GM21390 (cell line): Measurements from ENCODE around the gene GP5.

Source experiments
- ATAC-seq: cut with Tn5 transposase; IDR thresholded peaks from one replicate; pipeline ENCODE4 v1.9.1; 2021; ENCODE audit not compliant: unreplicated experiment

Gene GP5

DNA sequence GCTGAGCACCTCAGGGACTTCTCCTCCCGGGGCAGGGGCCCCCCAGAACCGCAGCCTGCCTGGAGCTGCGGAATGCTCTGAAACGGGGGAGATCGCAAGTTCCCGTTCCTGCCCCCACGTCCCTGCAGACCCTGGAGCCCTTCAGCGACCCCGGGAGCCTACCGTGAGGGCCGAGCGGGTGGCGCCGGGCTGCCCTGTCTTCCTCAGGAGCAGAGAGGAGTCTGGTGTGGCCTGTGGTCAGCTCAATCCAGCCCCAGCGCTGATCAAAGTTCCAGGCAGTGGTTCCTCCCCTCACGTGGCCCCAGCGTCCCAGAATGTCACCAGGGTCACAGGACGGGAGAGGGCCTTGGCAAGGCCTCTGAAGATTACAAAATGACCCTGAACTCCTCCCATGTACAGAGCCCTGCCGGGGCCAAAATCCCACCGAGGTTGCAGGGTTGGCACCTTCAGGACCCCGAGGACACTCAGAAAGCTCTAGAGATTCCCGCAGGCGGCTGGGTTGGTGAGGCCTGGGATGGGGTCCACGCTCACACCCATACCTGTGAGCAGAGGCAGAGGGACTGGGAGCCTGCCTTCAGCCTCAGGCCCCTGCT lies 47.9 kb downstream of the GP5 start, which contains the start of gene CPN2:
CPN2 (minus strand) TSS at position 249 of the 593 bp plus-strand sequence. CDS start 8,626 bp downstream, outside the sequence.
- ATAC-seq, result no peak

DNA sequence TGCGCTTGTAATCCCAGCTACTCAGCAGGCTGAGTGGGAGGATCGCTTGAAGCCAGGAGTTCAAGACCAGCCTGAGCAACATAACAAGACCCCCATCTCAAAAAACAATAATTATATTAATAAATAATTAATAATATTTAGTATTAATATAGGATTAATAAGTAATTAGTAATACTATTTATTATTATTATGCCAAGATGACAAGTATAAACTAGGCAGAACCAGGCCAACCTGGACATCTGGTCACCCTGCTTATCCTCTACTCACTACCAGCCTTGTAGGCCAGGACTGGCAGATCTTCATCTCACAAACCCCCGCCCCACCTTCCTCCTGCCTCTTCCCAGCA lies 48.4 kb downstream of the GP5 start:
- no peak for ATAC-seq

DNA sequence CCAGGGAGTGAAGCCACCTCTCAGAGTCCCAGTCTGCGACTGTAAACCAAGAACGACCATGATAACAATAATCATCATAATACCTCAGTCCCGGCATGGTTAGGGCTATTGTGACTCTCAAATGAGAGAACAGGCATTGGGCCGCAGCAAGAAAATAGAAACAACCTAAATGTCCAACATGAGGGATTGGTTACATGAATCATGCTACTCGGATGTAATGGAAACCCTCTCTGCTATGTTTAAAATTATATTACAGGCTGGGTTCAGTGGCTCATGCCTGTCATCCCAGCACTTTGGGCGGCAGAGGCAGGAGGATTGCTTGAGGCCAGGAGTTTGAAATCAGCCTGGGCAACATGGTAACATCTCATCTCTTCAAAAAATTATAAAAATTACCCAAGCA lies 50.7 kb downstream of the GP5 start:
- no peak for ATAC-seq

DNA sequence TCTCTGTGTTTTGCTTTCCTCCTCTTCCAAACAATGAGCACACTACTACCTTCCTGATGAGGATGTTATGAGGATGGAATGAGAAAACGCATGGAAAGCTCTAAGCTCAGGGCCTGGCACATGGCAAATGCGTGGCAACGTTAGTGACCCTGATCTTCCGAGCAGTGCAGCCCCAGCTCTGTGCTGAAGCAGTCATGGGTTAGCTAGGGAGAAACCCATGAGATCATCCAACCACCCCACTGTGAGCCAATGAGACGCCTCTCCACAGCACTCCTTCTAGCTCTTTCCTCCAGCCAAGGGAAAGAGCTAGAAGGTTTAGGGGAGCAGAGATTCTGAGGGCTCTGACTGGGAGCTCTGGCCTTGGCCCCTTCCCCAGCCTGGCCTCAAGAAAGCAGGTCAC lies 52.4 kb downstream of the GP5 start:
- ATAC-seq, result no peak

DNA sequence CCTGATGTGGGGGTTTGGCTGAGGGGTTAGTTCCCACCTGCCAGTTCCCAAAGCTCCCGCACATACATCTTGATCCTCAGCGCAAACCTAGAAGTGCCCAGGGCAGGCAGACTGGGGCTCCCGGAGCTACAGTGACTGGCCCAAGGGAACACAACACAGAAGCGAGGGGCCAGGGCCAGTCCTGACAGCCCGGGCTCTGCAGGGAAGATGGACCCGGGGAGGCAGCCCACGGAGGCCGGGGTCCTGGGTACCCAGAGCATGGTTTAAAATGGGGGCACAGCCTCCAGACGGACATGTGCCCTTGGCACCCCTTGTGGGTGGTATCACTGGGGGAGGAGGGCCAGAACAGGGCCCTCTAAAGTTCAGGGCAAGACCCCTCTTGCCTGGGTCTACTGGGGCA lies 53.0 kb downstream of the GP5 start:
- no peak for ATAC-seq
